ENCODE data around the gene SCTR.

SCTR gene

DNA sequence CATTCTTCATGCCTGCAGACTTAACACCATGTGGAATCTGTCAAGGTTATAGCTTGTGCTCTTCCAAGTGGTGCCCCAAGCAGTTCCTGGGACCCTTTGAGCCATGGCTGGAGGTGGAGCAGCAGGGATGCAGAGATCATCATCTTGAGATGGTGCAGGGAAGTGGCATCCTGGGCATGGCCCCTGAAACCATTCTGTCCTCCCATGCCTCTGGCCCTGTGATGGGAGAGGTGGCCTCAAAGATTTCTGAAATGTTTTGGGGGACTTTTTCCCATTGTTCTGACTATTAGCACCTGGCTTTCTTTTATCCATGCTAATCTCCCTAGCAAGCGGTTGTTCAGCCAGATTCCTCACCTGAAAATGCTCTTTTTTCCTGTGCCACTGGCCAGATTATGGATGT lies 103.0 kb downstream of the SCTR start:
- no peak for ATAC-seq
- TF ChIP-seq, protein P1, sequence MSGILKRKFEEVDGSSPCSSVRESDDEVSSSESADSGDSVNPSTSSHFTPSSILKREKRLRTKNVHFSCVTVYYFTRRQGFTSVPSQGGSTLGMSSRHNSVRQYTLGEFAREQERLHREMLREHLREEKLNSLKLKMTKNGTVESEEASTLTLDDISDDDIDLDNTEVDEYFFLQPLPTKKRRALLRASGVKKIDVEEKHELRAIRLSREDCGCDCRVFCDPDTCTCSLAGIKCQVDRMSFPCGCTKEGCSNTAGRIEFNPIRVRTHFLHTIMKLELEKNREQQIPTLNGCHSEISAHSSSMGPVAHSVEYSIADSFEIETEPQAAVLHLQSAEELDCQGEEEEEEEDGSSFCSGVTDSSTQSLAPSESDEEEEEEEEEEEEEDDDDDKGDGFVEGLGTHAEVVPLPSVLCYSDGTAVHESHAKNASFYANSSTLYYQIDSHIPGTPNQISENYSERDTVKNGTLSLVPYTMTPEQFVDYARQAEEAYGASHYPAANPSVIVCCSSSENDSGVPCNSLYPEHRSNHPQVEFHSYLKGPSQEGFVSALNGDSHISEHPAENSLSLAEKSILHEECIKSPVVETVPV (CRISPR knock-in tag; IDR thresholded peaks at IDR 0.05): no peak
- TF ChIP-seq ARNTL (CRISPR knock-in tag; IDR thresholded peaks at IDR 0.05; ENCODE audit: borderline replicate concordance, low read depth) (no peak), GLIS3 (CRISPR knock-in tag; IDR thresholded peaks at IDR 0.05) (no peak)
- TF ChIP-seq, protein P2, sequence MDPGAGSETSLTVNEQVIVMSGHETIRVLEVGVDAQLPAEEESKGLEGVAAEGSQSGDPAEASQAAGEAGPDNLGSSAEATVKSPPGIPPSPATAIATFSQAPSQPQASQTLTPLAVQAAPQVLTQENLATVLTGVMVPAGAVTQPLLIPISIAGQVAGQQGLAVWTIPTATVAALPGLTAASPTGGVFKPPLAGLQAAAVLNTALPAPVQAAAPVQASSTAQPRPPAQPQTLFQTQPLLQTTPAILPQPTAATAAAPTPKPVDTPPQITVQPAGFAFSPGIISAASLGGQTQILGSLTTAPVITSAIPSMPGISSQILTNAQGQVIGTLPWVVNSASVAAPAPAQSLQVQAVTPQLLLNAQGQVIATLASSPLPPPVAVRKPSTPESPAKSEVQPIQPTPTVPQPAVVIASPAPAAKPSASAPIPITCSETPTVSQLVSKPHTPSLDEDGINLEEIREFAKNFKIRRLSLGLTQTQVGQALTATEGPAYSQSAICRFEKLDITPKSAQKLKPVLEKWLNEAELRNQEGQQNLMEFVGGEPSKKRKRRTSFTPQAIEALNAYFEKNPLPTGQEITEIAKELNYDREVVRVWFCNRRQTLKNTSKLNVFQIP (CRISPR knock-in tag; IDR thresholded peaks at IDR 0.05; ENCODE audit: borderline replicate concordance, low read depth): no peak

DNA sequence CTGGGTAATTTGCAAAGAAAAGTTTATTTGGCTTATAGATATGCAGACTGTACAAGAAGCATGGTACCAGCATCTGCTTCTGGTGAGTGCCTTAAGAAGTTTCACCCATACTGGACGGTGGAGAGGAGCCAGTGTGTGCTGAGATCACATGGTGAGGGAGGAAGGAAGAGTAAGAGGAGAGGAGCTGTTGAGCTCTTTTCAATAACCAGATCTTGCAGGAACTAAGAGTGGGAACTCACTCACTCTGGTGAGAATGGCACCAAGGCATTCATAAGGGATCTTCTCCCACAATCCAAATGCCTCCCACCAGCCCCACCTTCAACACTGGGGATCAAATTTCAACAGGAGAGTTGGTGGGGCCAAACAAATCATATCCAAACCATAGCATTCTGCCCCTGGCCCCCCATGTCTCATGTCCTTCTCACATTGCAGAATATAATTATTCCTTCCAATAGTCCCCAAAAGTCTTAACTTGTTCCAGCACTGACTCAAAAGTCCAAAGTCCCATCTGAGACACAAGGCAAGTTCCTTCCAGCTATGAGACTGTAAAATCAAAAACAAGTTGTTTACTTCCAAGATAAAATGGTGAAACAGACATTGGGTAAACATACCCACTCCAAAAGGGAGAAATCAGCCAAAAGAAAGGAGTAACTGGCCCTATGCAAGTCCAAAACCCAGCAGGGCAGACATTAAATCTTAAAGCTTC lies 104.3 kb downstream of the SCTR start:
- ATAC-seq: no peak
- TF ChIP-seq TOX (CRISPR knock-in tag; IDR thresholded peaks at IDR 0.05; ENCODE audit: borderline replicate concordance): no peak

DNA sequence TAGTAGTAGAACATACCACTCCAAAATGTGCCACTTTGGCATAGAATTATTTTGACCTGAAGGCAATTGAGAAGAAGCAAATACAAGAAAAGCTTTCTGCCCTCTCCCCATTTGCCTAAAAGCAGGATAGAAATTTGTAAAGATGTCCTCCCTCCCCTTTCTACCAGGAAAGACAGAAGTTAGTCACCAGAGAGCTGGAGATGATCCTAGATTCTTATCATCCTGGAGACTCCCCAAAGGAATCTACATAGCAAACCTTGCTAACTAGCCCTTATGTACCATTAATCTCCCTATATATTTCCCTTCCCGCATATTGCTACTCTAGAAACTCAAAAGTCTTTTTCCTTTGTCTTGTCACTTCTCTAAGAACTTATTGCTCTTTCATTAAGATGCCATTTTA lies 105.2 kb downstream of the SCTR start:
- ATAC-seq: peak; percentile 52; the same call in 2 of the 3 replicates
- no peak for TF ChIP-seq SNAI2 (CRISPR knock-in tag; IDR thresholded peaks at IDR 0.05)
- no peak for TF ChIP-seq ZNF70 (CRISPR knock-in tag; IDR thresholded peaks at IDR 0.05)
- TF ChIP-seq ARNTL (CRISPR knock-in tag; IDR thresholded peaks at IDR 0.05; ENCODE audit: borderline replicate concordance, low read depth): no peak
- TF ChIP-seq OSR1 (CRISPR knock-in tag; IDR thresholded peaks at IDR 0.05): no peak
- TF ChIP-seq CSDC2 (CRISPR knock-in tag; IDR thresholded peaks at IDR 0.05): no peak
- no peak for TF ChIP-seq TCF4 (CRISPR knock-in tag; IDR thresholded peaks at IDR 0.05; ENCODE audit: borderline replicate concordance)
- TF ChIP-seq, protein P2 (CRISPR knock-in tag; IDR thresholded peaks at IDR 0.05; ENCODE audit: borderline replicate concordance, low read depth): no peak
- TF ChIP-seq ESRRG (CRISPR knock-in tag; IDR thresholded peaks at IDR 0.05): no peak
- no peak for TF ChIP-seq RARB (CRISPR knock-in tag; IDR thresholded peaks at IDR 0.05)
- TF ChIP-seq, protein P3, sequence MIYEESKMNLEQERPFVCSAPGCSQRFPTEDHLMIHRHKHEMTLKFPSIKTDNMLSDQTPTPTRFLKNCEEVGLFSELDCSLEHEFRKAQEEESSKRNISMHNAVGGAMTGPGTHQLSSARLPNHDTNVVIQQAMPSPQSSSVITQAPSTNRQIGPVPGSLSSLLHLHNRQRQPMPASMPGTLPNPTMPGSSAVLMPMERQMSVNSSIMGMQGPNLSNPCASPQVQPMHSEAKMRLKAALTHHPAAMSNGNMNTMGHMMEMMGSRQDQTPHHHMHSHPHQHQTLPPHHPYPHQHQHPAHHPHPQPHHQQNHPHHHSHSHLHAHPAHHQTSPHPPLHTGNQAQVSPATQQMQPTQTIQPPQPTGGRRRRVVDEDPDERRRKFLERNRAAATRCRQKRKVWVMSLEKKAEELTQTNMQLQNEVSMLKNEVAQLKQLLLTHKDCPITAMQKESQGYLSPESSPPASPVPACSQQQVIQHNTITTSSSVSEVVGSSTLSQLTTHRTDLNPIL (CRISPR knock-in tag; IDR thresholded peaks at IDR 0.05; ENCODE audit: low read depth): no peak
- TF ChIP-seq, protein P4, sequence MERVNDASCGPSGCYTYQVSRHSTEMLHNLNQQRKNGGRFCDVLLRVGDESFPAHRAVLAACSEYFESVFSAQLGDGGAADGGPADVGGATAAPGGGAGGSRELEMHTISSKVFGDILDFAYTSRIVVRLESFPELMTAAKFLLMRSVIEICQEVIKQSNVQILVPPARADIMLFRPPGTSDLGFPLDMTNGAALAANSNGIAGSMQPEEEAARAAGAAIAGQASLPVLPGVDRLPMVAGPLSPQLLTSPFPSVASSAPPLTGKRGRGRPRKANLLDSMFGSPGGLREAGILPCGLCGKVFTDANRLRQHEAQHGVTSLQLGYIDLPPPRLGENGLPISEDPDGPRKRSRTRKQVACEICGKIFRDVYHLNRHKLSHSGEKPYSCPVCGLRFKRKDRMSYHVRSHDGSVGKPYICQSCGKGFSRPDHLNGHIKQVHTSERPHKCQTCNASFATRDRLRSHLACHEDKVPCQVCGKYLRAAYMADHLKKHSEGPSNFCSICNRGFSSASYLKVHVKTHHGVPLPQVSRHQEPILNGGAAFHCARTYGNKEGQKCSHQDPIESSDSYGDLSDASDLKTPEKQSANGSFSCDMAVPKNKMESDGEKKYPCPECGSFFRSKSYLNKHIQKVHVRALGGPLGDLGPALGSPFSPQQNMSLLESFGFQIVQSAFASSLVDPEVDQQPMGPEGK (CRISPR knock-in tag; IDR thresholded peaks at IDR 0.05; ENCODE audit: borderline replicate concordance): no peak
- no peak for TF ChIP-seq GLIS3 (CRISPR knock-in tag; IDR thresholded peaks at IDR 0.05)
- no peak for TF ChIP-seq ZNF8 (CRISPR knock-in tag; IDR thresholded peaks at IDR 0.05)
- TF ChIP-seq ISL1 (CRISPR knock-in tag; IDR thresholded peaks at IDR 0.05): no peak
- no peak for TF ChIP-seq BACH2 (CRISPR knock-in tag; IDR thresholded peaks at IDR 0.05; ENCODE audit: borderline replicate concordance)
- no peak for TF ChIP-seq ZFP30 (CRISPR knock-in tag; IDR thresholded peaks at IDR 0.05)

DNA sequence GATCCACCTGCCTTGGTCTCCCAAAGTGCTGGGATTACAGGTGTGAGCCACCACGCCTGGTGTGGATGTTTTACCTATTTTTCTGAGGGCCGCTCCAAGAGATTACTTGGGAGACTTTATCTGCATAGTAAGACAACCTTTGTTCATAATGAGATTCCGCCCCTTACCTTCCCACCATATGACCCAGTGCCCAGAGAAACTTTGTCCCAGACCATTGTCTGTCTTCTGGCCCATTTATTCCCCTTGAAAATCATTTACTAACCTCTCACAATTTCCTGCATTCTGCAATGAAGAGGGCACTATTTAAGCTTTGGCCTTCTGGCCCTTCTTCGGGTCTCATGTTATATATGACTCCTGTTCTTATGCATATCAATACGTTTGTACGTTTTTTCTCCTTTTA lies 106.4 kb downstream of the SCTR start:
- no peak for ATAC-seq
- TF ChIP-seq, protein P2 (CRISPR knock-in tag; IDR thresholded peaks at IDR 0.05; ENCODE audit: borderline replicate concordance, low read depth): no peak
- TF ChIP-seq, protein P5, sequence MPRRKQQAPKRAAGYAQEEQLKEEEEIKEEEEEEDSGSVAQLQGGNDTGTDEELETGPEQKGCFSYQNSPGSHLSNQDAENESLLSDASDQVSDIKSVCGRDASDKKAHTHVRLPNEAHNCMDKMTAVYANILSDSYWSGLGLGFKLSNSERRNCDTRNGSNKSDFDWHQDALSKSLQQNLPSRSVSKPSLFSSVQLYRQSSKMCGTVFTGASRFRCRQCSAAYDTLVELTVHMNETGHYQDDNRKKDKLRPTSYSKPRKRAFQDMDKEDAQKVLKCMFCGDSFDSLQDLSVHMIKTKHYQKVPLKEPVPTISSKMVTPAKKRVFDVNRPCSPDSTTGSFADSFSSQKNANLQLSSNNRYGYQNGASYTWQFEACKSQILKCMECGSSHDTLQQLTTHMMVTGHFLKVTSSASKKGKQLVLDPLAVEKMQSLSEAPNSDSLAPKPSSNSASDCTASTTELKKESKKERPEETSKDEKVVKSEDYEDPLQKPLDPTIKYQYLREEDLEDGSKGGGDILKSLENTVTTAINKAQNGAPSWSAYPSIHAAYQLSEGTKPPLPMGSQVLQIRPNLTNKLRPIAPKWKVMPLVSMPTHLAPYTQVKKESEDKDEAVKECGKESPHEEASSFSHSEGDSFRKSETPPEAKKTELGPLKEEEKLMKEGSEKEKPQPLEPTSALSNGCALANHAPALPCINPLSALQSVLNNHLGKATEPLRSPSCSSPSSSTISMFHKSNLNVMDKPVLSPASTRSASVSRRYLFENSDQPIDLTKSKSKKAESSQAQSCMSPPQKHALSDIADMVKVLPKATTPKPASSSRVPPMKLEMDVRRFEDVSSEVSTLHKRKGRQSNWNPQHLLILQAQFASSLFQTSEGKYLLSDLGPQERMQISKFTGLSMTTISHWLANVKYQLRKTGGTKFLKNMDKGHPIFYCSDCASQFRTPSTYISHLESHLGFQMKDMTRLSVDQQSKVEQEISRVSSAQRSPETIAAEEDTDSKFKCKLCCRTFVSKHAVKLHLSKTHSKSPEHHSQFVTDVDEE (CRISPR knock-in tag; IDR thresholded peaks at IDR 0.05): no peak
- TF ChIP-seq ISL1 (CRISPR knock-in tag; IDR thresholded peaks at IDR 0.05) (no peak), GLIS3 (CRISPR knock-in tag; IDR thresholded peaks at IDR 0.05) (no peak), ZFP30 (CRISPR knock-in tag; IDR thresholded peaks at IDR 0.05) (no peak), RARB (CRISPR knock-in tag; IDR thresholded peaks at IDR 0.05) (no peak)

All from SK-N-SH treated with all-trans-retinoic acid at 6 μM for 48 hours (cell line).